ENCODE data around the gene FER.

Gene FER

DNA sequence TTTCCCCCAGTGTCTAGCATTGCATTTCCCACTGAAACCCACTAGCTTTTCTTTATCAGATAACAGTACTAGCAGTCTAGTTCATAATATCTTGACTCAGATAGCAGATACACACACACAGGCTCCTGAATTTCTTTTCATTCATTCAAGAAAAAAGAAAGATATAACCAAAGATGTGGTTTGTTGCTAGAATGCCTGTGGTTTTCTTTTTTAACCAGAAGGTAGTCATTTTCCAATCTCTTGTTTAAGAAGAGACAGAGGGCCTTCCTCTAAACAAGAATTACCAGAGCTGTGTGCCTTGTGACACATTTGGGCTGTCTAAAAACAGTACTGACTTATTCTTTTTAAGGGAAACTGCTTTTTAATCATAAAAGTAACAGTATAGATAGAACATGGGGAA is 494.8 kb downstream of the FER start:
- H3K27ac ChIP-seq (ENCODE audit: extremely low read depth, low read depth, low read length): no peak overlapping the region
- POLR2A ChIA-PET: no interaction called here
- no peaks in the 10 kb centered on the region for H3K9me3 ChIP-seq (ENCODE audit: control insufficient read depth, insufficient read depth, low read depth, low read length)
- no peak overlapping the region for H3K4me3 ChIP-seq (ENCODE audit: low read depth, low read length)
- H3K36me3 ChIP-seq (ENCODE audit: control insufficient read depth in 2 of 2, insufficient read depth in 1 of 2, low read length in 2 of 2): no peaks in the 10 kb centered on the region
- CTCF ChIA-PET: no interaction called here
- H3K4me1 ChIP-seq (ENCODE audit: control insufficient read depth, insufficient read depth, low read length): no peaks in the 10 kb centered on the region
- no peak for TF ChIP-seq PRDM1 (tag by site-specific recombination; IDR thresholded peaks at IDR 0.05)

DNA sequence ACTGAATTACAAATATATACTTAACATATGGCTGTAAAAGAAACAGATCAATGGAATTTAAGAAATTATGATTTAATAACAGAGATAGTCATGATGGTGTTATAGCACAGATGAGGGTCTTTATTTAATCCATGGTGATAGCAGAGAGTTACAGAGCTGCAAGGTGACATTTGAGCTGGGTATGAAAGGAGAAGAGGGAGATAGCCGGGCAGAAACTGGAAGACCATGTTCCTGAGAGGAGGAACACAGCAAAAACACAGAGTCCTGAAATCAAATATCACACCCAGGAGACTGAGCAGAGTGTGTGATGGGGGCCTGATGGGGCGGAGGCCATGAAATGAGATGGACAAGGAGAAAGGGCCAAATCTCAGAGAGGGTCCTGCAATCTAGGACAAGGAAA is 498.7 kb downstream of the FER start:
- CTCF ChIA-PET: no interaction called here
- POLR2A ChIA-PET: no interaction called here
- no peak for TF ChIP-seq ZNF114 (tag by site-specific recombination; IDR thresholded peaks at IDR 0.05)
- Histone ChIP-seq H3K9me3 (ENCODE audit: control insufficient read depth, insufficient read depth, low read depth, low read length) (no peaks in the 10 kb centered on the region), H3K4me3 (ENCODE audit: low read depth, low read length) (no peak overlapping the region), H3K4me1 (ENCODE audit: control insufficient read depth, insufficient read depth, low read length) (no peaks in the 10 kb centered on the region), H3K36me3 (ENCODE audit: control insufficient read depth in 2 of 2, insufficient read depth in 1 of 2, low read length in 2 of 2) (no peaks in the 10 kb centered on the region), H3K27ac (ENCODE audit: extremely low read depth, low read depth, low read length) (no peak overlapping the region)
